Fibroblast of skin of left biceps (primary cell): ENCODE data around the gene PRKCI.
"Not testable (repeated sequence)": the region's sequence is repeated elsewhere in the genome, so short reads cannot be mapped to it uniquely, and the experiment has no call there.

Source experiments
- DNase-seq, 2 experiments: peaks; one replicate each; pipeline ENCODE4 v3.0.0-alpha.2; 2013; ENCODE audit warnings: low read depth in 2 of 2

The PRKCI gene

DNA sequence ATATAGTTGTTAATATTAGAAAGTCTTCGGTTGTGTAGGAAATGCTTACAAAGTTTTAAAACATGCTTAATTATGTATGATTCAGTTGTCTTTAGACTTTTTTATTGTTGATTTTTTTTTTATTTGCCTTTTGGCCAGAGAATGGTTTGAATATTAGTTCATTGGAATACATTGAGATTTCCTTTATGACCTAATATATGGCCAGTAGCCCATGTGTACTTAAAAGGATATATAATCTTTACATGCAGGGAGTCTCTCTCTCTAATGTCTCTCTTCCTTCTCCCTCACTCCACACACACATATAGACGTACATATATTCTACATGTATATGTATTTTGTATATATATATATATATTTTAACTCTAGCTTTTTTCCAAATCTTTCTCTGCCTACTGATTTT is 68.0 kb downstream of the PRKCI start:
- DNase-seq, result no peak

GRCh38 chr3:170295586-170295985 is 73.4 kb downstream of the PRKCI start:
- no peak for DNase-seq

DNA sequence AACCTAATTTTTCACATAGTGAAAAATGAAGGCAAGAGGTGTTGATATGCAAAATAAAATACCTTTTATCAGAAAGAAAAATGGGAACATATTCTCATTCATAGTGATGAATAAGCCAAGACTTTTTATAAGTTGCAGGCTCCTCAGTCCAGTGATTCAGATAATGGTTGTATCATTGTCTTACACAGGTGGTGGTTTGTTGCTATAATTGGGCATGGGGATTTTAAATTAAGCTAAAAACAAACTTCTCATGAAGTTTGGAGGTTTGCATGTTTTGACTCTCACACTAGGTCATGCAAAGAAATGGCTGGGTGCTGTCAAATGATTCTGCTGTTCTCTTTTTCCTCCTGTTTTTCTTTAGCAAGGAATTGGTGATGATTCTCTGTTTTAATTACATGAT is 74.5 kb downstream of the PRKCI start:
- no peak for DNase-seq

DNA sequence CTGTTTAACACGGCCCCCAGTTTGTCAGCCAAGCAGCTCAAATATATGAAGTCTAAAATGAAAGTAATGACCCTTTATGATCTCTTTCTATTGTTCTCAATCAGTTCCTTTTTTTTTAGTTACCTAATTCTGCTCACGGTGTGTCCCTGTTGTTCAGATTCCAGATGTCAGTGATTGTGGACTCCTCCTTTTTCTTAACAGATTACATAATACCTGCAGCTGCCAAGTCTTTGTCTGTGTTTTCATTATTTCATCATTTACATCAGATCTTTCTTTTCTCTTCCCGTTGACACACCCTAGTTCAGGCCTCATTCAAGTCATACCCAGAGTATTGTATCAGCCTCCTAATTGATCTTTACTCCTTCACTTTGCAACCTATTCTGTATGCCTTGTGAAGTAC is 79.2 kb downstream of the PRKCI start:
- peak; percentile 23 to 28 for DNase-seq

DNA sequence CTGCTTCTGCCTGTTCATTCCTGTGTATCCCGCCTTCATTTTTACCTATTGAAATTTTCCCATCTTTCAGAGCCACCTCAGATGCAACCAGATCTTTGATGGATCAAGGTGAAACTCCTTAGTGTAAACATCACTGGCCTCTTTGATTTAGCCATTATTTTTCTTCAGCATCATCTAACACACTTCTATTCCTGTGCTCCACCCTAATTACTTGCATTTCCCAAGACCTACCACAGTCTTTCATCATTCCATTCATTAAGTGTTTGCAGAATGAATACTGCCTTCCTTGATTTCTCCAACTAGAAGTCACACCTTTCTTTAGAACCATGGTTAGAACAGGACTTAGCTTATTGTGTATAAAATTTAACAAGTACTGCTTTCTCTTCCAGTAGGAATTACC is 79.8 kb downstream of the PRKCI start:
- no peak for DNase-seq

DNA sequence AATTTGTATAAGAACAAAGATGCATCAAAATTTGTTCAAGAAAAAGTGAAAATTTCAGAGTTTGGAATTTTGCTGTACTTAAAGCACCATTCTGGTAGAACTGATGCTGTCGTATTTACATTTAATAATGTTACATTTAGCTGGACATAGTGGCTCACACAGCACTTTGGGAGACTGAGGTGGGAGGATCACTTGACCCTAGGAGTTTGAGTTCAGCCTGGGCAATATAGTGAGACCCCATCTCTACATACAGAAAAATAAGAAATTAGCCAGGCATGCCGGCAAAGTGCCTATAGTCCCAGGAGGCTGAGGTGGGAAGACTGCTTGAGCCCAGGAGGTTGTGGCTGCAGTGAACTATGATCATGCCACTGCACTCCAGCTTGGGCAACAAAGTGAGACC is 83.8 kb downstream of the PRKCI start:
- DNase-seq, result no peak

GRCh38 chr3:170307671-170308405 is 85.6 kb downstream of the PRKCI start:
- DNase-seq, result no peak

DNA sequence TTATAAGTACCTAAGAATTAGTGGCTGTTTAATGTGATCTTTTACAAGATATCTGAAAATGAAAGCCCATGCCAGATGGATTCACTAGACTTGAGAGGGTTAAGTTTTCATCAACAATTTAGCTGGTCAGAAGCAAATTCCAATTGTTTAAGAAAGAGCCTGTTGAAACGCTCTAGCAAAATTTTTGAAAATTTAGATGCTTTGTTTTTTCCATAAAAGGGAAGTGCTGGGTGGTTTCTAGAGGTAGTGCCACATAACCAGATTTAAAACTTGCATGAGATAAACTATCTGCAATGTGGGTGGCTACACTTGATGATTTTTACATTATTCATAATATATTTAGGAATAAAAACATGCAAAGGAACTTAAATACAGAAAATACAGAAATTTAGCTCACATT is 86.8 kb downstream of the PRKCI start:
- peak in 1 of 2 experiments; percentile 8 for DNase-seq

DNA sequence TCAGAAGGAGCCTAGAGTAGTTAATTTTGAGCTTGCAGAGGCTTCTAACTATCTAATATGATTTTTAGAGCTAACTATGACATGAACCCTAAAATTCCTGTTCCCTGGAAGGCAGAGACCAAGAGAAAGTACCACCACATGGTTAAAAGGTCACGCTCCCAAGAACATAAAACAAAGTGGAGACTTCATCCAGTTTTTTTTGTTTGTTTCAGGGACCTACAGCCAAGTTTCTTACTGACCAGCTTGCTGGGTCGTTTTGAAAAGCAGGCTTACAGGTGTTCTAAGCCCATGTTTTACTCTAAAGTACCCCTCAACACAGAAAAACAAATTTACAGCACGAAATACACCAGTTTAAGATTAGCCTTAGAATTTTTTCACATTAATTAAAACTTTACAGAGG is 95.7 kb downstream of the PRKCI start:
- no peak for DNase-seq

DNA sequence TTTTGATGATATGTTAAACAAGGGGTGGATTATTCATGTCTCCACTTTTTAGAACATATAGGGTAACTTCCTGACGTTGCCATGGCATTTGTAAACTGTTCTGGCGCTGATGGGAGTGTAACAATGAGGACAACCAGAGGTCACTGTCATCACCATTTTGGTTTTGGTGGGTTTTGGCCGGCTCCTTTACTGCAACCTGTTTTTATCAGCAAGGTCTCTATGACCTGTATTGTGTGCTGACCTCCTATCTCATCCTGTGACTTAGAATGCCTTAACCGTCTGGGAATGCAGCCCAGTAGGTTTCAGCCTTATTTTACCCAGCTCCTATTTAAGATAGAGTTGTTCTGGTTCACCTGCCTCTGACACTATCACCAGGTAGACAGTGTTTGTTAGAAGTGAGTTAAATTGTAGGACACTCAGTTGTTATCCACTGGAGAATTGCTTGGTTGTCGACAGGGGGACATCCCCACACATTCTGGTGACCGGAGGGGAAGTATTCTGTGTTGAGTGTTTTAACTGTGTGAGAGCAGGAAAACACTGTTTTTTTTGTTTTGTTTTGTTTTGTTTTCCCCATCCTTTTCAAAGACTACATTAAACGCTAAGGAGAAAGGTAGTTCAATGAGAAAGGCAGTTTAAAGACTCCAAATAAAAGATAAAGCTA is 98.4 kb downstream of the PRKCI start:
- DNase-seq, result no peak

GRCh38 chr3:170321321-170322034 is 99.3 kb downstream of the PRKCI start:
- DNase-seq, result no peak

- DNase-seq, result no peak
These were observed 100.5 kb downstream of the PRKCI start for GRCh38 chr3:170322566-170323269.

DNA sequence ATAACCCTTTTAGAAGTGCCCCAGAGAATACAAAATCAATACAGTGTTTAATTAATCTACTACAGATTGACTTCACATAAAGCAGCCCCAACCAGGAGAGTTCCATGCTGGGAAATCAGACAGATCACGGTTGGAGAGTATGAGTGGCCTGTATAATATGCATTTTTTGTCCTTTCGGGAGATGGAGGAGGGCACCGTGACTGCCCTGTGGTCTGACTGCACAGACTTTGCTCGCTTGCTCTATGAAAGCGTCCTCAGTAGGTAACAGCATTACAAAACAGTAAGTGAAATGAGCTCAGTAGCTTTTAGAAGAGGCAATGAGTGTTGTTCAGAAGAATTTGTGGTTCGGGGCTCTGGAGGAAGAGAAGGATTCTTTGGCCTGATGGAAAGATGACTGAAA is 101.1 kb downstream of the PRKCI start:
- no peak for DNase-seq

GRCh38 chr3:170324962-170325361 is 102.7 kb downstream of the PRKCI start:
- DNase-seq, result no peak

DNA sequence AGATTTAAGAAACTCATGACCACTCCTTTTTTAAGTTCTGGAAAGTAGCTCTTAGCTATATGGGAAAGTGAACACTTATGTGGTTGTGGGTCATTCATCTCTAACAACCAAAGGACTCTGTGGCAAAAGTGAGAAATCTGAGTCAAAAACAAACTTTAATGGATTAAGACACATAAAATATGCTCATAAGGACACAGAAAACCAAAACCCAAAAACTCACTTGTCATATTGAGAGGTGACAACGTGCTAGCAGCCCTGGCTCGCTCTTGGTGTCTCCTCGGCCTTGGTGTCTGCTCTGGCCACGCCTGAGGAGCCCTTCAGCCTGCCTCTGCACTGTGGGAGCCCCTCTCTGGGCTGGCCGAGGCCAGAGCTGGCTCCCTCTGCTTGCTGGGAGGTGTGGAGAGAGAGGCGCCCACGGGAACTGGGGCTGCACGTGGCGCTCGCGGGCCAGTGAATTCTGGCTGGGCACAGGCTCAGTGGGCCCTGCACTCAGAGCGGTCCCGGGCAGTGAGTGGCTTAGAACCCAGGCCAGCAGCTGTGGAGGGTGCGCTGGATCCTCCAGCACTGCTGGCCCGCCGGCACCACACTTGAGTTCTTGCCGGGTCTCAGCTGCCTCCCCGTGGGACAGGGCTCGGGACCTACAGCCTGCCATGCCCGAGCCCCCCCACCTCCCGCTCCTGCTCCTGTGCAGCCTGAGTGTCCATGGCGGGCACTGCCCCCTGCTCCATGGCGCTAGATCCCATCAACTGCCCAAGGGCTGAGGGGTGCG is 105.0 kb downstream of the PRKCI start:
- DNase-seq, result no peak

DNA sequence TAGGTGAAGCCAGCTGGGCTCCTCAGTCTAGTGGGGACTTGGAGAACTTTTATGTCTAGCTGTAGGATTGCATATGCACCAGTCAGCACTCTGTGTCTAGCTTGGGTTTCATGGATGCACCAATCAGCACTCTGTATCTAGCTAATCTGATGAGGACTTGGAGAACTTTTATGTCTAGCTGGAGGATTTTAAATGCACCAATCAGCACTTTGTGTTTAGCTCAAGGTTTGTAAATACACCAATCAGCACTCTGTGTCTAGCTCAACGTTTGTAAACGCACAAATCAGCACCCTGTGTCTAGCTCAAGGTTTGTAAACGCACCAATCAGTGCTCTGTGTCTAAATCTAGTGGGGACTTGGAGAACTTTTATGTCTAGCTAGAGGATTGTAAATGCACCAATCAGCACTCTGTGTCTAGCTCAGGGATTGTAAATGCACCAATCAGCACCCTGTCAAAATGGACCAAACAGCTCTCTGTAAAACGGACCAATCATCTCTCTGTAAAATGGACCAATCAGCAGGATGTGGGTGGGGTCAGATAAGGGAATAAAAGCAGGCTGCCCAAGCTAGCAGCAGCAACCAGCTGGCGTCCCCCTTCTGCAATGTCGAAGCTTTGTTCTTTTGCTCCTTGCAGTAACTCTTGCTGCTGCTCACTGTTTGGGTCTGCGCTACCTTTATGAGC is 105.8 kb downstream of the PRKCI start:
- DNase-seq, result not testable (repeated sequence)

GRCh38 chr3:170330366-170330765 is 108.1 kb downstream of the PRKCI start:
- DNase-seq, result no peak

GRCh38 chr3:170331143-170331542 is 108.9 kb downstream of the PRKCI start:
- DNase-seq, result no peak

GRCh38 chr3:170337420-170337819 is 115.2 kb downstream of the PRKCI start:
- DNase-seq, result no peak

DNA sequence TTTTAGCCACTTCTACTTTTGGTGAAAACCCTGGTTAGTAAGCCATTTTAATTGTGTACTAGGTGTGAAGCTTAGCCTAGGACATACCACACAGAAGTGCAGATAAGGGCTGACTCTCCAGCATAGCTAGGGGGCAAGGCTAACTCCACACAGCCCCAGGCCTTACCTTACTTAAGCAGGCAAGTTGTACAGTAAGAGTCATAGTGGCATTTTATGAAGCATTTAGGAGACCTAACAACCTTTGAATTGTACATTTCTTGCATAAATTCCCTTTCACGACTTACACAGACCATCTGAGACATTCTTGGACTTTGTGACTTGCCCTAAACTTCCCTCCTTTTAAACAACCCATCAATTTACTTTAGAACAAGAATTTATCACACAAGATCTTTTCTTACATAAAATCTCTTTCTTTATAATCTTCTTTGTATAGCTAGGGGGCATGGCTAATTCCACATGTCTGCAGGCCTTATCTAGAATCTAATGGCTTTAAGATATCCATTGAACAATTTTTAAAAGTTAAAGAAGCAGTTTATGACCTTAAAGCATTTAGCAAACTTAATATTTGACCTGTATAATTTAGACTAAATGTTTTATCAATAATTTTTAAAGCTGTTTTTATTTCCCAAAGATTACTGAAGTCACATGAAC is 116.6 kb downstream of the PRKCI start:
- no peak for DNase-seq
